HG03135 (cell line): ENCODE measurements around the gene SLC12A4.
"Not testable (repeated sequence)": the region's sequence is repeated elsewhere in the genome, so short reads cannot be mapped to it uniquely, and the experiment has no call there.

Experiments
- ATAC-seq: cut with Tn5 transposase; IDR thresholded peaks from one replicate; pipeline ENCODE4 v1.9.1; 2021; ENCODE audit warnings: mild to moderate bottlenecking, moderate library complexity; ENCODE audit not compliant: unreplicated experiment

The SLC12A4 gene

GRCh38 chr16:67928561-67929364, 39.7 kb downstream of the SLC12A4 start:
- ATAC-seq = no peak

GRCh38 chr16:67928147-67928546, 40.3 kb downstream of the SLC12A4 start:
- ATAC-seq = no peak

- ATAC-seq = no peak
Observed at GRCh38 chr16:67927131-67927941, 41.1 kb downstream of the SLC12A4 start.

GRCh38 chr16:67926181-67926750, 42.2 kb downstream of the SLC12A4 start:
- ATAC-seq = no peak

- ATAC-seq = no peak
Observed at GRCh38 chr16:67924140-67924906, 44.1 kb downstream of the SLC12A4 start.

- ATAC-seq = no peak
Observed at GRCh38 chr16:67923414-67924116, 44.9 kb downstream of the SLC12A4 start.

- ATAC-seq = no peak
Observed at GRCh38 chr16:67922740-67923139, 45.7 kb downstream of the SLC12A4 start.

- no peak for ATAC-seq
Observed at GRCh38 chr16:67922221-67922620, 46.2 kb downstream of the SLC12A4 start.

- ATAC-seq = no peak
Observed at GRCh38 chr16:67919622-67920221, 48.7 kb downstream of the SLC12A4 start.

- no peak for ATAC-seq
Observed at GRCh38 chr16:67917852-67918236, 50.6 kb downstream of the SLC12A4 start.

GRCh38 chr16:67917140-67917851, 51.1 kb downstream of the SLC12A4 start:
- no peak for ATAC-seq

- no peak for ATAC-seq
Observed at GRCh38 chr16:67915831-67916723, 52.4 kb downstream of the SLC12A4 start.

GRCh38 chr16:67915496-67915769, 53.0 kb downstream of the SLC12A4 start:
- ATAC-seq = not testable (repeated sequence)

GRCh38 chr16:67914758-67915495, 53.5 kb downstream of the SLC12A4 start:
- no peak for ATAC-seq

- ATAC-seq = no peak
Observed at GRCh38 chr16:67910158-67910557, 58.3 kb downstream of the SLC12A4 start.

GRCh38 chr16:67909056-67909742, 59.2 kb downstream of the SLC12A4 start:
- no peak for ATAC-seq
